Mesodermal cell (in vitro differentiated cells): ENCODE measurements around the gene RSPH4A.
A peak's percentile ranks its signal among the peaks of the same experiment; 100 is the strongest.

Experiments
- H3K27ac ChIP-seq: 2 replicates; pipeline ENCODE4 v1.7.0; 2013; ENCODE audit warnings: mild to moderate bottlenecking, low read depth, low read length, moderate library complexity; ENCODE audit not compliant: severe bottlenecking
- H3K36me3 ChIP-seq: 2 replicates; pipeline ENCODE4 v1.7.1; 2013; ENCODE audit warnings: mild to moderate bottlenecking, low read length, moderate library complexity; ENCODE audit not compliant: control insufficient read depth, insufficient read depth
- H3K4me1 ChIP-seq: one replicate; pipeline ENCODE4 v1.7.1; 2013; ENCODE audit warnings: mild to moderate bottlenecking, low read length; ENCODE audit not compliant: insufficient read depth, control insufficient read depth, poor library complexity, severe bottlenecking
- H3K4me3 ChIP-seq: 2 replicates; pipeline ENCODE4 v1.7.0; 2013; ENCODE audit warnings: low read length, control low read depth, mild to moderate bottlenecking; ENCODE audit not compliant: insufficient read depth, poor library complexity, severe bottlenecking; ENCODE audit errors: extremely low read depth
- H3K9me3 ChIP-seq: 2 replicates; pipeline ENCODE4 v1.7.1; 2013; ENCODE audit warnings: mild to moderate bottlenecking, low read length, moderate library complexity; ENCODE audit not compliant: control insufficient read depth
- WGBS, 2 experiments: methylation state at CpG; one replicate each; pipeline ENCODE4 v1.1.5; 2013; ENCODE audit warnings: missing lambda C conversion rate in 2 of 2; ENCODE audit not compliant: insufficient coverage in 2 of 2; 5-methylcytosine and 5-hydroxymethylcytosine counted together

The RSPH4A gene

GRCh38 chr6:116665464-116665863 lies 49.2 kb downstream of the RSPH4A start:
- Histone ChIP-seq H3K9me3 (no peaks in the 10 kb centered on the region), H3K4me3 (no peak overlapping the region), H3K4me1 (no peaks in the 10 kb centered on the region), H3K27ac (no peak overlapping the region), H3K36me3 (no peaks in the 10 kb centered on the region)
- WGBS, 2 experiments: 79 to 100% methylated on average over 2 to 3 of the region's 7 CpGs

GRCh38 chr6:116666869-116667268 lies 50.6 kb downstream of the RSPH4A start:
- Histone ChIP-seq H3K27ac (no peak overlapping the region), H3K9me3 (no peaks in the 10 kb centered on the region), H3K4me3 (no peak overlapping the region), H3K36me3 (no peaks in the 10 kb centered on the region), H3K4me1 (no peaks in the 10 kb centered on the region)
- WGBS, 2 experiments: 89% methylated on average over 1 of the region's 1 CpG; no CpG with 5 or more reads in 1 of the 2 experiments

GRCh38 chr6:116667623-116668022 lies 51.3 kb downstream of the RSPH4A start:
- 20% methylated on average over 2 of the region's 3 CpGs; no CpG with 5 or more reads in 1 of the 2 experiments for WGBS, 2 experiments
- no peaks in the 10 kb centered on the region for H3K36me3 ChIP-seq
- peak overlapping the region; percentile 98 for H3K4me3 ChIP-seq
- H3K9me3 ChIP-seq: no peaks in the 10 kb centered on the region
- no peaks in the 10 kb centered on the region for H3K4me1 ChIP-seq
- H3K27ac ChIP-seq: no peak overlapping the region

GRCh38 chr6:116672306-116672705 lies 56.0 kb downstream of the RSPH4A start:
- H3K4me3 ChIP-seq: no peak overlapping the region
- no peaks in the 10 kb centered on the region for H3K9me3 ChIP-seq
- H3K4me1 ChIP-seq: no peaks in the 10 kb centered on the region
- no peaks in the 10 kb centered on the region for H3K36me3 ChIP-seq
- no peak overlapping the region for H3K27ac ChIP-seq
- 92 to 98% methylated on average over 4 of the region's 4 CpGs for WGBS, 2 experiments

- H3K36me3 ChIP-seq: no peaks in the 10 kb centered on the region
- no peak overlapping the region for H3K4me3 ChIP-seq
- H3K4me1 ChIP-seq: no peaks in the 10 kb centered on the region
- H3K9me3 ChIP-seq: no peaks in the 10 kb centered on the region
- H3K27ac ChIP-seq: no peak overlapping the region
- WGBS, 2 experiments: 95 to 100% methylated on average over 1 of the region's 1 CpG
These were observed 59.7 kb downstream of the RSPH4A start for GRCh38 chr6:116676021-116676420.

GRCh38 chr6:116680880-116681672 lies 64.8 kb downstream of the RSPH4A start, which contains the start of gene KPNA5:
Gene KPNA5 (plus strand): TSS chr6:116681211. CDS start chr6:116681335, 124 bp downstream.
- peaks cover 10% of the 10 kb centered on the region for H3K36me3 ChIP-seq
- no peaks in the 10 kb centered on the region for H3K9me3 ChIP-seq
- 0% methylated on average over 46 to 53 of the region's 69 CpGs for WGBS, 2 experiments
- H3K4me1 ChIP-seq: no peaks in the 10 kb centered on the region
- H3K4me3 ChIP-seq: peak within 1 kb of the TSS; percentile 73
- peak within 1 kb of the TSS; percentile 95 for H3K27ac ChIP-seq

- 67% methylated on average over 1 of the region's 5 CpGs; no CpG with 5 or more reads in 1 of the 2 experiments for WGBS, 2 experiments
- H3K27ac ChIP-seq: no peak overlapping the region
These were observed 66.0 kb downstream of the RSPH4A start for GRCh38 chr6:116682334-116682712.

More at GRCh38 chr6:116682334-116682712, 66.0 kb downstream of the RSPH4A start:
- H3K4me1 ChIP-seq: no peaks in the 10 kb centered on the region
- H3K4me3 ChIP-seq: peak overlapping the region; percentile 73
- H3K36me3 ChIP-seq: peaks cover 10% of the 10 kb centered on the region
- no peaks in the 10 kb centered on the region for H3K9me3 ChIP-seq
